Testis (tissue), 2 donors: ENCODE measurements around the gene RYR1.

Source experiments
- POLR2A ChIP-seq: fragments of 450-650 bp; IDR thresholded peaks from one replicate; pipeline ENCODE4 v1.6.1; 2017; ENCODE audit warnings: antibody characterized with exemption, mild to moderate bottlenecking, moderate library complexity
- TF ChIP-seq, protein P1 (sequence below), 3 experiments: fragments of 450-650 bp in 2 of 3; fragments of 200-600 bp in 1 of 3; sonication (generic) in 1 of 3; IDR thresholded peaks; one replicate each; pipeline ENCODE4 v1.5.1; 2016 to 2019; ENCODE audit warnings: antibody characterized with exemption in 3 of 3, mild to moderate bottlenecking in 2 of 3, moderate library complexity in 1 of 3

DNA sequence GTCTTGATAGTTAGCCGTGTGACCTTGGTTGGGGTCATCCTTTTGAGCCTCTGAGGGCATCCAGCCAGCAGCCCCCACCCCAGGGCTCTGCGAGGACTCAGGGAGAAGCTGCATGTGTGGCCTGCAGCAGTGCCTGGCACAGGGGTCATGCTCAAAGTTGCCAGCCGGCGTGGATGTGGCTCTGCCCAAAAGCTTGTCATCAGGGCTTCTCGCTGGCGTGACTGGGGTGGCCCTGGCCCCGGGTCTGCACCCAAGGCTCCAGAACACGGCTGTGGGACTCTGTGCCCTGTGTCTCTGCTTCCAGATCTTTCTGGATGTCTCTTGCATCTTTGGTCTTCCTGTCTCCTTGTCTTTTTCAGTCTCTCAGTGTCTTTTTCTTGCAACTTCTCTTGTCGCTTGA, 90.9 kb downstream of the RYR1 start:
- TF ChIP-seq, protein P1, sequence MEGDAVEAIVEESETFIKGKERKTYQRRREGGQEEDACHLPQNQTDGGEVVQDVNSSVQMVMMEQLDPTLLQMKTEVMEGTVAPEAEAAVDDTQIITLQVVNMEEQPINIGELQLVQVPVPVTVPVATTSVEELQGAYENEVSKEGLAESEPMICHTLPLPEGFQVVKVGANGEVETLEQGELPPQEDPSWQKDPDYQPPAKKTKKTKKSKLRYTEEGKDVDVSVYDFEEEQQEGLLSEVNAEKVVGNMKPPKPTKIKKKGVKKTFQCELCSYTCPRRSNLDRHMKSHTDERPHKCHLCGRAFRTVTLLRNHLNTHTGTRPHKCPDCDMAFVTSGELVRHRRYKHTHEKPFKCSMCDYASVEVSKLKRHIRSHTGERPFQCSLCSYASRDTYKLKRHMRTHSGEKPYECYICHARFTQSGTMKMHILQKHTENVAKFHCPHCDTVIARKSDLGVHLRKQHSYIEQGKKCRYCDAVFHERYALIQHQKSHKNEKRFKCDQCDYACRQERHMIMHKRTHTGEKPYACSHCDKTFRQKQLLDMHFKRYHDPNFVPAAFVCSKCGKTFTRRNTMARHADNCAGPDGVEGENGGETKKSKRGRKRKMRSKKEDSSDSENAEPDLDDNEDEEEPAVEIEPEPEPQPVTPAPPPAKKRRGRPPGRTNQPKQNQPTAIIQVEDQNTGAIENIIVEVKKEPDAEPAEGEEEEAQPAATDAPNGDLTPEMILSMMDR (IDR thresholded peaks at IDR 0.05), result no peak
- TF ChIP-seq POLR2A, result no peak
